GM21786 (cell line): ENCODE data around the gene TMEM198.

ENCODE experiments used
- ATAC-seq: cut with Tn5 transposase; IDR thresholded peaks from one replicate; pipeline ENCODE4 v1.9.1; 2021; ENCODE audit not compliant: unreplicated experiment

The TMEM198 gene, protein sequence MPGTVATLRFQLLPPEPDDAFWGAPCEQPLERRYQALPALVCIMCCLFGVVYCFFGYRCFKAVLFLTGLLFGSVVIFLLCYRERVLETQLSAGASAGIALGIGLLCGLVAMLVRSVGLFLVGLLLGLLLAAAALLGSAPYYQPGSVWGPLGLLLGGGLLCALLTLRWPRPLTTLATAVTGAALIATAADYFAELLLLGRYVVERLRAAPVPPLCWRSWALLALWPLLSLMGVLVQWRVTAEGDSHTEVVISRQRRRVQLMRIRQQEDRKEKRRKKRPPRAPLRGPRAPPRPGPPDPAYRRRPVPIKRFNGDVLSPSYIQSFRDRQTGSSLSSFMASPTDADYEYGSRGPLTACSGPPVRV

GRCh38 chr2:219543596-219544358 is at the start of gene TMEM198, which contains the start of gene CHPF:
TSS of gene TMEM198 (plus strand) at chr2:219544028. CDS start at chr2:219544728, 700 bp downstream.
TSS of gene CHPF (minus strand) at chr2:219543809. CDS start at chr2:219543538, 271 bp downstream.
- peak; percentile 75 for ATAC-seq

- ATAC-seq: no peak
Measured at GRCh38 chr2:219494952-219495530, 48.8 kb upstream of the TMEM198 start.

- ATAC-seq: peak; percentile 21
Measured at GRCh38 chr2:219495531-219496122, 48.2 kb upstream of the TMEM198 start.

DNA sequence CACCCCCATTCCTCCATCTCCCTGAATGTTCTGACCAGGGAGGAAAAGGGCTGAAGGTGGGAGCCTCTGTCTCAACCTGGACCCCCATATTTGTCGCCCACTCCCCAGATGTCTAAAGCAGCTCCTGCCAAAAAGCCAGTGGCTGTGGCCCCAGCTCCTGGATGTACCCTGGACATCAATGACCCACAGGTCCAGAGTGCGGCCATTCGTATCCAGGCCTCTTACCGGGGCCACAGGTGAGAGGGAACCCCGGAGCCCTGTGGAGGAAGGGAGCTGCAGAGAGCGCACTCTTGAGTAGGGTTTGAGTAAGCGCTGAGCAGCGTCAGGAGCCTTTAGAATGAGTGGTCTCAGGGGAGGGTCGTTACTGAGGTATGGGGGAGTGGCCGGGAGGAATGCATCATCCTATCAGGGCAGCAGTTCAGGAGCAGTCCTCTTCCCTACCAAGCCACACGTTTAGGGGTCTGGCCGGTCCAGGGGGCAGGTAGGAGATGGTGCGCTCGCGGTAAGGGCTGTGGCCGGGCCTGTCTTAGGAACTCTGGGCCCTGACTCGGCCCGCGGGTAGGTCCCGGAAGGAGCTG is 47.5 kb upstream of the TMEM198 start:
- ATAC-seq: no peak

DNA sequence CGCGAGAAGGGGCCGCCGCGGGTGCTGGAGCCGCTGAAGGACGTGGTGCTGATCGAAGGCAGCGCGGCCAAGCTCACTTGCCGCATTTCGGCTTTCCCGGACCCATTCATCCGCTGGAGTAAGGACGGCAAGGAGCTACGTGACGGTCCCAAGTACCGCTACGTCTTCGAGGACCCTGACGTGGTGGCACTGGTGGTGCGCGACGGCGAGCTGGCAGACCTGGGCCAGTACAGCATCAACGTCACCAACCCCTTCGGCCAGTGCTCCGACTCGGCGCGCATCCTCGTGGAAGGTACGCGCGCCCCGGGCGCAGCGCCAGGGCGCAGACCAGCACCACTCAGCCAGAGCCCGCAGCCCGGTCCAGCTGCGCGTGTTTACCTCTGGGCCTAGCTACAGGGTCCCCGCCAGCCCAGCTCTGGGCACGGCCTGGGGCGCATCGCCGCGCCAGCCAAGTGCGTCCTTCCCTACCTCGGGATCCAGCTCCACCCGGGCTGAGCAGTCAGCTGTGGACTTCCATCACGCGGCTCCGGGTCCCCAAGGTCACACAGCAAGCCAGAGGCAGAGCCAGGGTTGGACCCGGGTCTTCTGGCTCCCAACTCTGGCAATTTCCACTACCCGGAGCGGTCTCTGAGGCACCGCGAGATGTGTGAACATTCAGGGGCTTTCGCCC is 46.9 kb upstream of the TMEM198 start:
- ATAC-seq: no peak

GRCh38 chr2:219497495-219498279 is 46.1 kb upstream of the TMEM198 start:
- peak; percentile 22 for ATAC-seq

DNA sequence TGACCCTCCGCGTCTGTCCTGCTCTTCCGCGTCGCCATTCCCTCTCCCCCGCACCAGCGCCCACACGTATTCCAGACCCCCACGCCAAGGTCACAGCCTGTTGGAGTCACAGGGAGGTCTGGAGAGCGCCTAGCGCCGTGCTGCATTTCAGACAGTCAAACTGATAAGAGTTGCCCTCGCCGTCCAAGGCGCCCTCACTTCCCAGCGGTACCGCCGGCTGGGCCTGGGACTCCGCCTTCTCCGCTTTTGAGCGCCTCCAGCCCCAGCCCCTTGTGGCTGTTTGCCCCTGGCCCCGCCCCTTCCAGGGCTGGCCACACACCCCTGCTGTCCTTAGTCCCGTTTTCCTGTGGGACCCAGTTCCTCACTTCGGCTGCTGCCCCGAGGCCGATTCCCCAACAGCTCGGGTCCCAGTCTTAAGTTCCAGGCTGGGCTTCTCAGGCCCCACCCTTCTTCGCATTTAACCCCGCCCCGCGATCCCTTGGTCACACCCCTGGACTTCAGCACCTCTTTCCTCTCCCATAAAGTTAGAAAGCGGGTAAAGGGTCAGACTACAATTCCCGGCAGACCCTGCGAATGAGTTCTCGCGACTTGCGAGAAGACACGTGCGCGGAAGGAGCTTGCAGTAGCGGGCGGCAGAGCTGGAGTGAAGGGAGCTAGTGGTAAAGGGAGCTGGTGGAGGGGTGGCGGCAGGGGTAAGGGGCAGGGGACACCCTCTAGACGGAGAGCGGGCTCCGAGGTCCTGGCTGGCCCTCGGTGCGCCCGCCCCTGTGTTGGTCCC is 45.4 kb upstream of the TMEM198 start, which contains the start of gene GMPPA:
Gene GMPPA (plus strand): TSS at position 612 of the 778 bp plus-strand sequence. CDS start 1,085 bp downstream, outside the sequence.
- peak; percentile 95 for ATAC-seq

- no peak for ATAC-seq
Measured at GRCh38 chr2:219499058-219499307, 44.8 kb upstream of the TMEM198 start.

DNA sequence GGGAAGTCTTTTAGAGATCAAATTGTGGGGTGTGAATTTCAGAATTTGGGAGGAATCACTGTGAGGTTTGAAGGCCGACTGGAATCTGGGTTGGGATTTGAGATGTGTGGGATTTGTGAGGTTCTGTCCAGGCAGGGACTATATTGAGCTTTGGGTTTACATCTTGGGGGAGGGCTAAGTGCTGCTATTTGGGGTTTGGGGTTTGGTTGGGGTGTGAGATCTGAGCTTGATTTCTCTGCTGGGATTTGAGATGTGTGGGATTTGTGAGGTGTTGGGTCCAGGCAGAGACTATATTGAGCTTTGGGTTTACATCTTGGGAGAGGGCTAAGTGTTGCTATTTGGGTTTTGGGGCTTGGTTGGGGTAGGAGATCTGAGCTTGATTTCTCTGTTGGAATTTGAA is 44.3 kb upstream of the TMEM198 start:
- ATAC-seq: no peak

DNA sequence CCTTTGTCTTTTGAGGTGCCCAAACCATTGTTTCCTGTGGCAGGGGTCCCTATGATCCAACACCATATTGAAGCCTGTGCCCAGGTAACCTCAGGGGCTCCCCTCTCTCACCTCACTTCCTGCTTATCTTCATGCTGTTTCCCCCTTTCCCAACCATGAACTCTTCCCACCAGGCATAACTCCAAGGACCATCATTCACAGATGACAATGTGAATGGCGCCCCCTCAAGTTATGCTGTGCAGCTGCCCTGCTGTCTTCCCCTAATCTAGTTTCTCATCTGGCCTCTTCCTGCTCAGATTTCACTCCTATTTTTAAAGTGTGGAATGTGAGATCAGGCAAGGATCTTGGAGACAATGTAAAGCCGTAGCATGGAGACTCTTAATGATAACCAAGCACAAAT is 43.7 kb upstream of the TMEM198 start:
- no peak for ATAC-seq

- no peak for ATAC-seq
Measured at GRCh38 chr2:219501849-219502248, 42.0 kb upstream of the TMEM198 start.

- ATAC-seq: no peak
Measured at GRCh38 chr2:219502618-219503017, 41.2 kb upstream of the TMEM198 start.

DNA sequence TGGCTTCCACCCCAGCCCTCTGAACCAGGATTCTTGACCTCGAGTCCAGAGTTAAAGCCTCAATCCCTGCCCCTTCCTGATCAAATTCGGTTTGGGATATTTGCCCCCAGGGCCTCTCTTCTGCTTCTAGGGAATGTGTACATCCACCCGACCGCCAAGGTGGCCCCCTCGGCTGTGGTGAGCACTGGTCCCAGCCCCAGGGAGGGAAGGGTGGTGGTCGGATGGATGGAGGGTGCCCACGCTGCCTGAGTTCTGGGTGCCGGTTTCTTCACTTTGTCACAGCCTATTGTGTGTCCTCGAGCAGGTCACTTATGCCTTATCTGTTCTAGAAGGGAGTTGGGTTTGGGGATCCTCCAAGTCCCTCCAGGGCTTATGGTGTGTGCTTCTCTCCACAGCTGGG is 38.2 kb upstream of the TMEM198 start:
- ATAC-seq: no peak

DNA sequence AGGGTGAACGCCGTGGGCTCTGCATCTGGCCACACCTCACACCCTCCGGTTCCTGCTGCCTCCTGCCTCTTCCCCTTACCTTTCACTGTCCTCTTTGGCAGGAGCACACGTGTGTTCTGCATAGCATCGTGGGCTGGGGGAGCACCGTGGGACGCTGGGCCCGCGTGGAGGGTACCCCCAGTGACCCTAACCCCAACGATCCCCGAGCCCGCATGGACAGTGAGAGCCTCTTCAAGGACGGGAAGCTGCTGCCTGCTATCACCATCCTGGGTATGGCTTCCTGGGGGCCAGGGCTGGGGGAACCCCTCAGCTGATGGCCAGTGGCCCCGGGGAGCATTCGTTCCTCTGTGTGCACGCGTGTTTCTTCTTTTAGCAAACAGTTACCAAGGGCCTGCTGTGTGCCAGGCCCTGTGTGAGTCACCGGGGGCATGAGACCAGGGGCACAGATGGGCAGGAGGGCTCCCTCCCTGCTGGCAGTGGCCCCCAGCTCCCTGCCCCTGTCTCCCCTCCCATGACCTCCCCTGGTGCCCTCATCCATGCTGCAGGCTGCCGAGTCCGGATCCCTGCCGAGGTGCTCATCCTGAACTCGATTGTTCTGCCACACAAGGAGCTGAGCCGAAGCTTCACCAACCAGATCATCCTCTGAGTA is 37.6 kb upstream of the TMEM198 start:
- no peak for ATAC-seq

DNA sequence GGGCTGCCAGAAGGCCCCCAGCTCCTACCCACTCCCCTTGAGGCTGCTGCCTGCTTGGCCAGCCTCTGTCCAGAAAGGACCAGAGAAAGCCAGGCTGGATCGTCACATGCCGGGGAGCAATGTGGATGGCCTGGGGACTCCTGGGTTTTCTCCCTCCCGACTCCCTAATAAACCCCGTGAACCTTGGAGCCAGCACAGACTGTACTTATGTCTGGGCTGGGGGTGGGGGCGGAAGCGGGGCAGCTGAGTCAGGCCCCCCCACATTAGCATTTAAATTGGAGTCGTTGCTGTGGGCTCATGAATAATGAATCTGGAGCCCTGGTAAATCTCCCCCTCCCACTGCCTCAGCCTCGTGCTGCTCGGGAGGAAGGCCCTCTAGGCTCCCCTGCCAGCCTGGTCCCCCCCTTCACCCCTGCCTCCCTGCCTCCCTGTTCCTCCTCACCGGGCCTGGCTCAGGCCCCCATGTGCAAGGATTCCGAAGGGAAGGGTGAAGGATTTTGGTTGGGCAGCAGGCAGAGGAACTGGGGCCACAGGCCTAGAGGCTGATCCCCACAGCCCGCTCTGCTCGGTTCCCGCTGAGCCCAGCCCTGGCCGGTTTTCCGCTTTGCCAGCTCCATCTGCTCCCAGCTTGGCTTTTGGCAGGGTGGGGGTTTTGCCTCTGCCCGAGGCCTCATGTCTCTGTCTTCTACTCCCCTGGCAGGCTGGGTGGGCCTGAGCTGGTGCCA is 36.9 kb upstream of the TMEM198 start:
- ATAC-seq: no peak

GRCh38 chr2:219507581-219508443 is 36.0 kb upstream of the TMEM198 start:
- no peak for ATAC-seq

DNA sequence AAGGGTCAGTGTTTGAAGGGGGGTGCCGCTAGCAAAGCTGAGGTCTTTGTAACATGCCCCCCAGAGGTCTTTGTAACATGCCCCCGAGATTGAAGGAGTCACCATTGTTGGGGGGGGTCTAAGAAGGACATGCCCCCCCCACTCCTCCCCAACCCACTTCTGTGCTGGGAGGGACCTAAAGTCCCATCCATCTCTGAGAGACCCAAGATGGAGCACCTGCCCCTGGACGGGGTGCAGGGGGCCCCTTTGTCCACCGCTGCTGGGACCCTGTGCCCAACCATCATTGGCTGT is 35.4 kb upstream of the TMEM198 start:
- ATAC-seq: no peak
